ENCODE data around the gene SREBF2. TPM values are rescaled to one million over a fixed set of nuclear protein-coding genes. Genes with fewer than 3 reads are reported as not detected.

Gene SREBF2
- total and polyA plus RNA-seq, 2 donors (not counting 1 experiment from before 2014, with no cell fraction given), result 116 to 287 TPM

DNA sequence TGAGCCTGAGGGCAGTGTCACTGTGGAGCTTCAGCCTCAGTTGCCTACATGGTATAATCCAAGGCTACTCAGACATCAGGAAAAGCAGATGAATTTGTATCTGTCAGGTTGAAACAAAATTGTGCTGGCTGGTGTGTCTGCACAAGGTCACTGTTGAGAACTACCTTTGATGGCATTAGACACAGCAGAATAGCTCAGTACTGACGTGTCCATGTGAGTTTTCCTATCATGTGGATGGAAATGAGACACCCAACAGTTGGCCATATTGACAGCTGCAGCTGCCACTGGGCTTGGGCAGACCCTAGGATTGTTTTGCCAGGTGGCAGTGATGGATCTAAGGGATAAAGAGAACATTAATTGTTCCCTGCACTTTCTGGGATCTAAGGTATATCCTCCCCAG, 16.7 kb upstream of the SREBF2 start:
- CTCF ChIA-PET, result no interaction called here
- Histone ChIP-seq H3K27ac (ENCODE audit: low read length in 2 of 2) (no peak overlapping the region), H2AFZ (ENCODE audit: insufficient read depth, low read depth, low read length, poor library complexity, severe bottlenecking) (no peak overlapping the region), H3K79me2 (ENCODE audit: control insufficient read depth, insufficient read depth, low read length) (peaks cover 7% of the 10 kb centered on the region), H3K4me1 (ENCODE audit: control insufficient read depth in 2 of 2, insufficient read depth in 2 of 2, low read length in 2 of 2) (no peaks in the 10 kb centered on the region), H3K36me3 (replicated peaks in 1 of 2; ENCODE audit: control extremely low read depth in 1 of 2, control insufficient read depth in 1 of 2, extremely low read depth in 1 of 2, insufficient read depth in 2 of 2, low read length in 1 of 2) (peaks cover 0 to 39% of the 10 kb centered on the region in 2 experiments), H3K27me3 (replicated peaks in 1 of 4; ENCODE audit: control extremely low read depth in 1 of 4, control insufficient read depth in 3 of 4, insufficient read depth in 4 of 4, low read length in 3 of 4) (no peaks in the 10 kb centered on the region), H3K4me2 (replicated peaks; ENCODE audit: low read depth, low read length, poor library complexity, severe bottlenecking) (no peak overlapping the region), H3K9ac (ENCODE audit: low read length) (no peak overlapping the region), H4K20me1 (ENCODE audit: control insufficient read depth, insufficient read depth, low read length, poor library complexity, severe bottlenecking) (no peaks in the 10 kb centered on the region), H3K4me3 (ENCODE audit: control extremely low read depth in 1 of 5, extremely low read depth in 1 of 5, insufficient read depth in 1 of 5, low read depth in 2 of 5, low read length in 4 of 5) (no peak overlapping the region), H3K9me3 (ENCODE audit: control extremely low read depth in 1 of 3, control insufficient read depth in 2 of 3, insufficient read depth in 1 of 3, low read length in 2 of 3) (no peaks in the 10 kb centered on the region)
- H3K9me3 Mint-ChIP-seq (ENCODE audit: insufficient read depth), result no peaks in the 10 kb centered on the region
- H3K4me1 Mint-ChIP-seq, result no peaks in the 10 kb centered on the region
- no peaks in the 10 kb centered on the region for H3K27me3 Mint-ChIP-seq
- H3K4me3 Mint-ChIP-seq, result no peak overlapping the region
- TF ChIP-seq EZH2 (IDR thresholded peaks at IDR 0.05; ENCODE audit: borderline replicate concordance, insufficient read depth, low read depth, low read length, poor library complexity, severe bottlenecking), result no peak
- no peak for TF ChIP-seq CTCF (IDR thresholded peaks at IDR 0.05)
- intact Hi-C loops (cut with micrococcal nuclease), result no loop called here
- POLR2A ChIA-PET, result no interaction called here
- ATAC-seq (ENCODE audit: low read depth) (no peak), DNase-seq (no peak)
- 100% methylated on average over 1 of the region's 1 CpG for WGBS (ENCODE audit: insufficient coverage)
- peak overlapping the region; percentile 53 for H3K27ac Mint-ChIP-seq

- H3K27ac Mint-ChIP-seq, result no peak overlapping the region
- 100% methylated on average over 1 of the region's 2 CpGs for whole genome bisulfite sequencing (ENCODE audit: insufficient coverage)
- peaks cover 7% of the 10 kb centered on the region for H3K79me2 ChIP-seq (ENCODE audit: control insufficient read depth, insufficient read depth, low read length)
- no peaks in the 10 kb centered on the region for H3K27me3 Mint-ChIP-seq
- H3K9ac ChIP-seq (ENCODE audit: low read length), result no peak overlapping the region
- H3K27me3 ChIP-seq (replicated peaks in 1 of 4; ENCODE audit: control extremely low read depth in 1 of 4, control insufficient read depth in 3 of 4, insufficient read depth in 4 of 4, low read length in 3 of 4), result no peaks in the 10 kb centered on the region
- H4K20me1 ChIP-seq (ENCODE audit: control insufficient read depth, insufficient read depth, low read length, poor library complexity, severe bottlenecking), result no peaks in the 10 kb centered on the region
- no peak overlapping the region for H2AFZ ChIP-seq (ENCODE audit: insufficient read depth, low read depth, low read length, poor library complexity, severe bottlenecking)
- no peak overlapping the region for H3K27ac ChIP-seq (ENCODE audit: low read length in 2 of 2)
- DNase-seq, result no peak
- H3K4me1 Mint-ChIP-seq, result no peaks in the 10 kb centered on the region
- H3K4me3 ChIP-seq (ENCODE audit: control extremely low read depth in 1 of 5, extremely low read depth in 1 of 5, insufficient read depth in 1 of 5, low read depth in 2 of 5, low read length in 4 of 5), result no peak overlapping the region
- no peaks in the 10 kb centered on the region for H3K4me1 ChIP-seq (ENCODE audit: control insufficient read depth in 2 of 2, insufficient read depth in 2 of 2, low read length in 2 of 2)
- ATAC-seq (ENCODE audit: low read depth), result no peak
- ChIA-PET POLR2A (no interaction called here), CTCF (no interaction called here)
- H3K9me3 ChIP-seq (ENCODE audit: control extremely low read depth in 1 of 3, control insufficient read depth in 2 of 3, insufficient read depth in 1 of 3, low read length in 2 of 3), result no peaks in the 10 kb centered on the region
- H3K9me3 Mint-ChIP-seq (ENCODE audit: insufficient read depth), result no peaks in the 10 kb centered on the region
- peaks cover 0 to 35% of the 10 kb centered on the region in 2 experiments for H3K36me3 ChIP-seq (replicated peaks in 1 of 2; ENCODE audit: control extremely low read depth in 1 of 2, control insufficient read depth in 1 of 2, extremely low read depth in 1 of 2, insufficient read depth in 2 of 2, low read length in 1 of 2)
- TF ChIP-seq EZH2 (IDR thresholded peaks at IDR 0.05; ENCODE audit: borderline replicate concordance, insufficient read depth, low read depth, low read length, poor library complexity, severe bottlenecking) (no peak), CTCF (IDR thresholded peaks at IDR 0.05) (no peak)
- H3K4me3 Mint-ChIP-seq, result no peak overlapping the region
- H3K4me2 ChIP-seq (replicated peaks; ENCODE audit: low read depth, low read length, poor library complexity, severe bottlenecking), result no peak overlapping the region
- intact Hi-C loops (cut with micrococcal nuclease), result no loop called here
These were observed 16.0 kb upstream of the SREBF2 start for GRCh38 chr22:41816871-41817270.
